Stimulated activated CD4-positive, alpha-beta T cell treated with anti-CD3 and anti-CD28 coated beads, TNF-alpha, amount 100 ng/mL, for 4 hours (primary cell): ENCODE results near the gene ARHGAP42.

Experiments used
- DNase-seq, 3 experiments: peaks; one replicate each; pipeline ENCODE4 v3.0.0-alpha.2; 2020; ENCODE audit warnings: low read depth in 3 of 3

The ARHGAP42 gene

DNA sequence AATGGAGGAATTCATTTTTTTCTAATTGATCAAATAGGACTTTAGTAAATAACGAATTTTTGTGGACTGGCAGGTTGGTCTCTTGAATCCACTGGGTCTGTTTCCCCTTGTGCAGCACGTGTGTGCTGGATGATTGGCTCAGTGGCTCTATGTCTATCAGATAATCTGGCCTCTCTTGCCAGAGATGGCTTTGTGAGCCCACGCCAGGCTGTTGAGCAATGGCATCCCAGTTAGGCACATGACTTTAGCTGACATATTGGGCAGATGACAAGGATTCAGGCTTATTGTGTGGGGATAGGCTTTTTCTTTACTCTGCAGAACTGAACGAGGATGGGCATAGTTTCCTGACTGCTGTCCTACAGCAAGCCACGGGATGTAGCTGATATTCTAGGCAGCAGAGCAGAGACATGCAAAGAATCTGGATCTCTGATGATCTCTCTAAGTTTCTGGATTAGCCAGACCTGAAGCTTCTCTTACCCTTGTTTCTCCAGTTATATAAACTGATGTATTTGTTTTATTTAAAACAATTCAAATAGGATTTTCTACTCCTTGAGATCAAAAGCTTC, 144.9 kb downstream of the ARHGAP42 start:
- no peak for DNase-seq

- no peak for DNase-seq
These were observed 145.7 kb downstream of the ARHGAP42 start for GRCh38 chr11:100832829-100833228.

- DNase-seq: no peak
These were observed 146.2 kb downstream of the ARHGAP42 start for GRCh38 chr11:100833276-100833675.

GRCh38 chr11:100835854-100836253, 148.8 kb downstream of the ARHGAP42 start:
- no peak for DNase-seq

DNA sequence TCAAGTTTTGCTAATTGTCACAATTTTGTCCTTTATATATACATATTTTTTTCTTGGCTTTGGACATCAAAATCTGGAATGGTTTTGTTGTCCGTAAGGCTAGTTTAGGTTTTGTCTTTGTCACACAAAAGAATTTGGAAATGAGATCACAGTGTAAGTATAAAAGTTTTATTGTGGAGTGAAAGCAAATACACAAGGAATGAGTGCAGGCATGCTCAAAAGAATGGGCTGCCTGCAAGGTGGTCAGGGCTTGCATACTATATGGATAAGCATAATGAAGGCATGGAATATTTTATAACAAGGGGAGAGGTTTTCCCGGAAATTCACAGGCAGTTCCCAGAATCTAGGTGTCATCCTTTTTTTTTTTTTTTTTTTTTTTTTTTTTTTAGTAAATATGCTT, 150.2 kb downstream of the ARHGAP42 start:
- no peak for DNase-seq

GRCh38 chr11:100841711-100842407, 154.8 kb downstream of the ARHGAP42 start:
- no peak for DNase-seq

DNA sequence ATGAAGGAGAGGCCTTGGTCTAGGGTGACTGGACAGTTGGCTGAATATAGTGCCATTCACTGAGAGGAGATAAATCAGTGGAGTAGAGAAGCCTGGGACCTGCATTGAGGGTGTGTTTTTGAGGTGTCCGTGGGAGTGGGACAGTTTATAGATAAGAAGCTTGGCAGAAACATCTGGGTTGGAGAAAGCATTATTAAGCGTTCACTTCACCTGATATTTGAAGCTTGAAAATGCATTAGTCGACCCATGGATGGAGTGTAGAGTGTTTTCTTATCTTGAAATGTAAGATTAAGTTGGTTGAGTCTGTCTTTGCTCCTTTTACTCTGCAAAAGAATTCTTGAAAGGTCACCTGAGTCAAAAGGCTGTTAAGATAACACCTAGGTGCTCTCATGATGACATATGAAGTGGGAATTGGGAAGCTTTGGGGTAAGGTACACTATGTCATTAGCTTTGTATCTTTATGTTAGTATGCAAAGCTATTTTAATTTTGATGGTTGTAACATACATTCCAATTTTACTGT, 160.7 kb downstream of the ARHGAP42 start:
- DNase-seq: no peak

GRCh38 chr11:100849009-100849900, 162.2 kb downstream of the ARHGAP42 start:
- DNase-seq: no peak

GRCh38 chr11:100849901-100850235, 162.8 kb downstream of the ARHGAP42 start:
- DNase-seq: no peak

DNA sequence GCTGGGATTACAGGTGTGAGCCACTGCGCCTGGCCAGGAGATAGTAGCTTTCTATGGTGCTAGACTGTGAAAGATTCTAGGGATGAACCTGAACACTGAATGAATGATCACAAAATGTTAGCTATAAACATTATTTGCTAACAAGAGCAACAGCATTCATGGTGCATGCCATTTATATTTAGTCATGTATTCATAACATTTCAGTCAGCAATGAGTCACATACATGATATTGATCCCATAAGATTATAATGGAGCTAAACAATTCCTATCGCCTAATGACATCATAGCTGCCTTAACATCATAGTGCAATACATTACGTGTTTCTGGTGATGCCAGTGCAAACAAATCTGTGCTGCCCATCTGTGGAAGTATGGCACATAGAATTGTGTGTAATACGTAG, 164.1 kb downstream of the ARHGAP42 start:
- no peak for DNase-seq

DNA sequence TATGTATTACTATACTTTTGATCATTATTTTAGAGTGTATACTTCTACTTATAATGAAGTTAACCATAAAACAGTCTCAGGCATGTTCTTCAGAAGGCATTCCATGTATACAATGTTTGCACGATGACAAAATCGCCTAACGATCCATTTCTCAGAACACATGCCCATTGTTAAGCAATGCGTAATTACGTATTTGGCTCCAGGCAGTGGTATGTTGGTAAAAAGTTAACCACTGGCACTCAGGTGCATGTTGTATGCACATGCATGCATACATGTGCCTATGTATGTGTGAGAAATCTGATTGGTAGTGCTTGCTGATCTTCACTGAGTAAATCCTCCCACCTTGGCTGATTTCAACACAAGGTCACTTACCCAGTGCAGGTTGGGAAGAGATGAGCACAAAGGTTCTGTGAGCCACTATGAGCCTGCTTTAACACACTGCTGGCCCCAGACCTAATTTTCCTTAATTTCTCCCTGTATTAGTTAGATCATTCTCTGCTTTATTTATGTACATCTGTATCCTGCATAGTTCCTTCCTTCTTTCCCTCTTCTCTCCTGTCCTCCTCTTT, 164.6 kb downstream of the ARHGAP42 start:
- DNase-seq: no peak

DNA sequence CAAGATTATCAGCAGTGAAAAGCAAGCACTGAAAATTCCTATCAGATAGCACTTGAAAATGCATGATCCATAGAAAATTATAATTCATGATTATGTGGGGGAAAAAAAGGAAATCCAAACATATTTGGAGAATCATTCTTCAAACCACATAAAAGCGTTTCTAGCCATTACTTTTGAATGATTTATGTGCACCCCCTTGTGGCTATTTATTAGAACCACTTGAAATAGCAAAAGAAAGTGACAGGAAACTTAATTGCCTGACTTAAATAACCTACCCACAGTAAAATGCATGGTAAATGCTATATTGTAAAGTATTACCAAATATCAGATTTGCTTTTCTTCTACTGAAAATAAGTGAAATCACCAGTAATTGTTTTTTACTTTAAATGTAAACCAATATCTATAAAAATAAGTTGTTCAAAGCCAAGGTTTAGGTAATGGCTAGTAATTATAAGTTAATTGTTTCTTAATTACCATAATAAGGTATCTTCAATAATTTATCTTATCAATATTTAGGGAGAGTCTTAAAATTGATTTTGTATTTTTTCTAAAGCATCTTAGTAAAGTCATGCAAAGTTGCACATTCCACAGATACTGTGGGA, 168.5 kb downstream of the ARHGAP42 start:
- DNase-seq: no peak

- DNase-seq: no peak
These were observed 170.3 kb downstream of the ARHGAP42 start for GRCh38 chr11:100857236-100858005.

DNA sequence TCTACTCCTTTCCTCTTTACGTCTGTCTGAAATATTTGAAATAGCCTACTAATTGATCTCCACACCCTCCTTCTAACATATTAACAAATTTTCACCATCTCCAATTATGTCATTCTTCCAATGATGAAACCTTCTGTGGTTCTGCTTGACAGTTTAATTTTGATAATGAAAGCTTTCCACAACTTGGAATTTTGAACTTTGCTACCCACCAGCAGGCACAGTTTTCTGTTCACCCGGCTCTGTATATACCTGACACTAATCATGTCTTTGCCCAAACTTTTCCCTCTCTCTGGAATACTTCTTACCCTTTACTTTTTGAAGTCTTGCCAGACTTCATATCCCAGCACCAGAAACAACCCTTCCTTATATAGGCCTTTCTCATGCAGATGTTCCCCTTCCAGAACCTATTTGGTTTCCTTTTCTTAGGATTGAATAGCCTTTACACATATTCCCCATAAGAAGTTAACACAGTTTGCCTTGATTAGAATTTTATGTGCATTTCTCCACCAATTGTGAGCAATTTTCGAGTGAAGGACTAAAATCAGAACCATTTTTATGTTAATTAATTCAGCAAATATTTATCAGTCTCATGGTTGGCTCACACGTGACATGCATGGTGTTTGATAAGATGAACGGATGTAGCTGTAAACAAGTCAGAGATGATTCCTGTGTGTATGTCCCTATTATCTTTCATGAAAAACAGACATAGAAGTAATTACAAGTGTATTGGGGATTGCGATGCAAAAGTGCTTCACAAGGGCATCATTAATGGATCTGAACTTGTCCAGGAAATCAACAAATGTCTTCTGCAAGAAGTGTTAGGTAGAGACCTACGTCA, 173.4 kb downstream of the ARHGAP42 start:
- DNase-seq: no peak

DNA sequence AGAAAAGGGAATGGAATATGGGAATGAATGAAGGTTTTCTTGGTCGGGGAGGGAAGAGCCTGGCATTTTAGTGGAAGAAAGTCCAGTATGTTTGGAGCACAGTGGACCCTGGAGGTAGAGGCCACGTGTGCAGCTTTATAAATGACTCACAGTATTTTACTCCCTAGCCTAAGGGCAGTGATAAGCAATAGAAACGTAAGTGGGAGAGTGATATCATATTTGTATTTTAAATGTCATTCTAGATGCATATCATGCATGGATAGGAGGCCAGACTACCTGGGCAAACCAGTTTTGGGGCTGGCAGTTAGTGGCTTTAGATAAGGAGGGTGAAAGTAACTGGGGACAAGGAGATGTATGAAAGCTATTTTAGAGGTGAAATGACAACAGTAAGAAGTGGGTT, 174.1 kb downstream of the ARHGAP42 start:
- DNase-seq: no peak

DNA sequence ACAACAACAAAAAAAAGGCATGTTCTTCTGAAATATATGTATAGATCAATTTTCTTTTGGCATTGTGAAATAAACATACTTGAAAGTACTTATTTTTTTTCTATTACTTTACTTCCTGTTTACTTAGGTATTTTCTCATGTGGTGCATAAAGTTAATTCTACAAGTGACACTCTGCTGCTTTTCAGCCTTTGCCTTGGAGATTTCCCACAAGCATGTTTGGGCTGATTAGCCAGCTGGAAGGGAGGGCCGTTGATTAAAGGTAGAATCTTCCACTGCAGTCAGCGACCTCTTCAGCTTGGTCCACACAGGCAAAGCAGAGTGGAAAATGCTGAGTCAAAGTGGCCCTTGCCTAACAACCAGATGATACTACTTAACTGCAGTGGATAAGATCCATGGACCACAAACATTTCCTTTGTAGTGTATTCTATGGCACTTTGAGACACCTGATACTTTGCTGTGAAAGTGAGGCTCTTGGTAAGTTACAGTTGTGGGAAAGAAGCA, 176.0 kb downstream of the ARHGAP42 start:
- no peak for DNase-seq

DNA sequence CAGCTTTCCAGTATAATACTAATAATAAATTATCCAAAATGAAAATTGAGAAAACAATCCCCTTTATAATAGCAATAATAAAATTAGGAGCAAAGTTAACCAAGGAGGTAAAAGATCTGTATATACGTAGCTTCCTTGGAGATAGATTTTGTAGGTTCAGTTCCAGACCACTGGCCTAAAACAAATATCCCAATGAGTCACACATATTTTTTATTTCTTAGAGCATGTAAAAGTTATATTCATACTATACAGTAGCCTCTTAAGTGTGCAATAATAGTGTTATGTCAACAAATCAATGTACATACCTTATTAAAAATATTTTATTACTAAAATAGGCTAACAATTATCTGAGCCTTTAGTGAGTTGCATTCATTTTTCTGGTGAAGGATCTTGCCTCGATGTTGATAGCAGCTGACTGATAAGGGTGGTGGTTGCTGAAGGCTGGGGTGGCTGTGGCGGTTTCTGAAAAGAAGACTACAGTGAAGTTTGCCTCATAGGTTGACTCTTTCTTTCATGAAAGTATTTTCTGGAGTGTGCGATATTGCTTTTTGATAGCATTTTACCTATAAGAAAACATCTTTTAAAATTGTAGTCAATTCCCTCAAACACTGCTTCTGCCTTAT, 178.5 kb downstream of the ARHGAP42 start:
- DNase-seq: no peak

DNA sequence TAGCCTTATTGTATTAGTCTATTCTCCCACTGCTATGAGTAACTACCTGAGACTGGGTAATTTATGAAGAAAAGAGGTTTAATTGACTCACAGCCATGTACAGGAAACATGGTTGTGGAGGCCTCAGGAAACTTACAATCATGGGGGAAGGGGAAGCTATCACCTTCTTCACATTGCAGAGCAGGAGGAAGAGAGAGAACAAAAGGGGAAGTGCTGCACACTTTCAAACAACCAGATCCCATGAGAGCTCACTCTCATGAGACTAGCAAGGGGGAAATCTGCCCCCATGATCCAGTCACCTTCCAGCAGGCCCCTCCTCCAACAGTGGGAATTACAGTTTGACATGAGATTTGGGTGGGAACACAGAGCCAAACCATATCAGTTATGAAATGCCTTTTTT, 179.4 kb downstream of the ARHGAP42 start:
- DNase-seq: no peak

DNA sequence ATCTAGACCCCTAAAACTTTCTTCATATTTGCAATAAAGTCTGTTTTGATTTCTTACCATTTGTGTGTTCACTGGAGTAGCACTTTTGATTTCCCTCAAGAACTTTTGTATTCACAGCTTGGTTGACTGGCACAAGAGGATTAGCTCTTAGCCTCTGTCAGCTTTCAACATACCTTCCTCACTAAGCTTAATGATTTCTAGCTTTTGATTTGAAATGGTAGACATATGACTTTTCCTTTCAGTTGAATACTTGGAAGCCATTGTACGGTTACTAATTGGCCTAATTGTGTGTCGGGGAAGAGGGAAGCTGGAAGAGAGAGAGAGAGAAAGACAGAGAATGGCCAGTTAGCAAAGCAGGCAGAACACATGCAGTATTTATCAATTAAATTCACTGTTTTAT, 180.5 kb downstream of the ARHGAP42 start:
- no peak for DNase-seq

DNA sequence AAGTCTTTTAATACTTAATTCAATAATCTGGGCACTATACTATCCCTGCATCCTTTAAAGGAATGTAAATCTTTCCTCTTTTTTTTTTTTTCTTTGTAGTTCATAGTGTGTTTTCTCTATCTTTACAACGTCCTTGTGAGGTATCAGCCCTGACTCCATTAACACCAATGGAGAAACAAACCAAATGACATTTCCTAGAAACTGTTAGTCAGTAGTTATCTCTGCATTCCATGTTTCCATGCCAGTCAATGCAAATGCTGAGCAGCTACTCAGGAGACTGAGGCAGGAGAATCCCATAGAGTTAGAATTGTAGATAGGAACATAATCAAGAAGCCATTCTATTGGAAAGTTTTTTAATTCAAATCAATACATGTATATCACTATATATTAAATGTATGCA, 182.2 kb downstream of the ARHGAP42 start:
- DNase-seq: no peak
